Stimulated activated CD4-positive, alpha-beta T cell treated with anti-CD3 and anti-CD28 coated beads, TNF-alpha, amount 100 ng/mL, for 4 hours (primary cell): ENCODE results near the gene CENPC.
"Not testable (repeated sequence)": the region's sequence is repeated elsewhere in the genome, so short reads cannot be mapped to it uniquely, and the experiment has no call there.

ENCODE experiments used
- DNase-seq, 3 experiments: peaks; one replicate each; pipeline ENCODE4 v3.0.0-alpha.2; 2020; ENCODE audit warnings: low read depth in 3 of 3

Gene CENPC

GRCh38 chr4:67475155-67475554, 70.1 kb downstream of the CENPC start:
- no peak for DNase-seq

- no peak for DNase-seq
These were observed 74.4 kb downstream of the CENPC start for GRCh38 chr4:67470871-67471270.

- DNase-seq = no peak
These were observed 76.5 kb downstream of the CENPC start for GRCh38 chr4:67468830-67469229.

- DNase-seq = no peak
These were observed 78.6 kb downstream of the CENPC start for GRCh38 chr4:67466751-67467150.

GRCh38 chr4:67465763-67466052, 79.6 kb downstream of the CENPC start:
- DNase-seq = no peak

GRCh38 chr4:67465032-67465762, 80.1 kb downstream of the CENPC start:
- no peak for DNase-seq

GRCh38 chr4:67460574-67460973, 84.7 kb downstream of the CENPC start:
- DNase-seq = no peak

- no peak for DNase-seq
These were observed 86.1 kb downstream of the CENPC start for GRCh38 chr4:67459164-67459563.

GRCh38 chr4:67456577-67457196, 88.6 kb downstream of the CENPC start:
- no peak for DNase-seq

- DNase-seq = not testable (repeated sequence)
These were observed 92.5 kb downstream of the CENPC start for GRCh38 chr4:67452846-67453205.

- DNase-seq = no peak
These were observed 93.0 kb downstream of the CENPC start for GRCh38 chr4:67452100-67452845.

GRCh38 chr4:67451464-67451863, 93.8 kb downstream of the CENPC start:
- DNase-seq = no peak

GRCh38 chr4:67448621-67449020, 96.7 kb downstream of the CENPC start:
- no peak for DNase-seq

- no peak for DNase-seq
These were observed 97.4 kb downstream of the CENPC start for GRCh38 chr4:67447873-67448272.

- no peak for DNase-seq
These were observed 98.5 kb downstream of the CENPC start for GRCh38 chr4:67446811-67447210.

- DNase-seq = not testable (repeated sequence)
These were observed 99.4 kb downstream of the CENPC start for GRCh38 chr4:67445881-67446280.

GRCh38 chr4:67438975-67439374, 106.3 kb downstream of the CENPC start:
- no peak for DNase-seq

- DNase-seq = no peak
These were observed 107.2 kb downstream of the CENPC start for GRCh38 chr4:67437974-67438713.

- DNase-seq = no peak
These were observed 108.6 kb downstream of the CENPC start for GRCh38 chr4:67436742-67437141.

GRCh38 chr4:67430989-67431388, 114.3 kb downstream of the CENPC start:
- no peak for DNase-seq

GRCh38 chr4:67428819-67429218, 116.5 kb downstream of the CENPC start:
- no peak for DNase-seq
